Measurements from ENCODE around the gene PIF1.
A peak's percentile ranks its signal among the peaks of the same experiment; 100 is the strongest.

The PIF1 gene

GRCh38 chr15:64841060-64841343 is 15.6 kb upstream of the PIF1 start:
- Histone ChIP-seq H3K79me2 (ENCODE audit: insufficient read depth, low read depth) (peaks cover 9% of the 10 kb centered on the region; the same call in 1 of the 2 replicates), H3K27ac (peak overlapping the region; percentile 24), H3K4me1 (ENCODE audit: low read depth, poor library complexity, severe bottlenecking) (peaks cover 43% of the 10 kb centered on the region), H3K4me2 (peak overlapping the region; percentile 92), H2AFZ (ENCODE audit: low read depth) (peak overlapping the region; percentile 86; the same call in 1 of the 2 replicates), H3K4me3 (IDR thresholded peaks at IDR 0.05; ENCODE audit: insufficient read depth, low read depth, low read length) (no peak overlapping the region), H3K27me3 (ENCODE audit: insufficient read depth, low read depth) (no peaks in the 10 kb centered on the region), H3K36me3 (ENCODE audit: insufficient read depth) (no peaks in the 10 kb centered on the region), H3K9ac (peak overlapping the region; percentile 46; the same call in 1 of the 2 replicates), H4K20me1 (ENCODE audit: insufficient read depth) (no peaks in the 10 kb centered on the region)
- no peak for TF ChIP-seq CTCF (conservative IDR thresholded peaks at IDR 0.05; ENCODE audit: low read depth, low read length)

GRCh38 chr15:64837502-64837901 is 12.1 kb upstream of the PIF1 start:
- peaks cover 6% of the 10 kb centered on the region; the same call in 1 of the 2 replicates for H3K79me2 ChIP-seq (ENCODE audit: insufficient read depth, low read depth)
- no peak for TF ChIP-seq CTCF (conservative IDR thresholded peaks at IDR 0.05; ENCODE audit: low read depth, low read length)
- H3K36me3 ChIP-seq (ENCODE audit: insufficient read depth): no peaks in the 10 kb centered on the region
- H2AFZ ChIP-seq (ENCODE audit: low read depth): no peak overlapping the region
- peaks cover 16% of the 10 kb centered on the region for H3K4me1 ChIP-seq (ENCODE audit: low read depth, poor library complexity, severe bottlenecking)
- no peak overlapping the region for H3K9ac ChIP-seq
- H3K4me3 ChIP-seq (IDR thresholded peaks at IDR 0.05; ENCODE audit: insufficient read depth, low read depth, low read length): no peak overlapping the region
- H3K27me3 ChIP-seq (ENCODE audit: insufficient read depth, low read depth): no peaks in the 10 kb centered on the region
- H3K27ac ChIP-seq: no peak overlapping the region
- no peak overlapping the region for H3K4me2 ChIP-seq
- no peaks in the 10 kb centered on the region for H4K20me1 ChIP-seq (ENCODE audit: insufficient read depth)

GRCh38 chr15:64836023-64836536 is 10.6 kb upstream of the PIF1 start:
- no peak overlapping the region for H3K4me3 ChIP-seq (IDR thresholded peaks at IDR 0.05; ENCODE audit: insufficient read depth, low read depth, low read length)
- no peaks in the 10 kb centered on the region for H3K27me3 ChIP-seq (ENCODE audit: insufficient read depth, low read depth)
- no peaks in the 10 kb centered on the region for H4K20me1 ChIP-seq (ENCODE audit: insufficient read depth)
- no peaks in the 10 kb centered on the region for H3K36me3 ChIP-seq (ENCODE audit: insufficient read depth)
- H3K9ac ChIP-seq: no peak overlapping the region
- no peak; the same call in 1 of the 2 replicates for TF ChIP-seq CTCF (conservative IDR thresholded peaks at IDR 0.05; ENCODE audit: low read depth, low read length)
- H3K79me2 ChIP-seq (ENCODE audit: insufficient read depth, low read depth): no peaks in the 10 kb centered on the region
- H3K4me1 ChIP-seq (ENCODE audit: low read depth, poor library complexity, severe bottlenecking): peaks cover 16% of the 10 kb centered on the region
- H3K4me2 ChIP-seq: peak overlapping the region; percentile 25; the same call in 1 of the 2 replicates
- H3K27ac ChIP-seq: no peak overlapping the region
- peak overlapping the region; percentile 58; the same call in 1 of the 2 replicates for H2AFZ ChIP-seq (ENCODE audit: low read depth)

- TF ChIP-seq CTCF (conservative IDR thresholded peaks at IDR 0.05; ENCODE audit: low read depth, low read length): no peak
- Histone ChIP-seq H3K9ac (no peak overlapping the region), H3K27me3 (ENCODE audit: insufficient read depth, low read depth) (no peaks in the 10 kb centered on the region), H3K27ac (no peak overlapping the region), H3K4me2 (no peak overlapping the region), H4K20me1 (ENCODE audit: insufficient read depth) (no peaks in the 10 kb centered on the region), H2AFZ (ENCODE audit: low read depth) (no peak overlapping the region), H3K79me2 (ENCODE audit: insufficient read depth, low read depth) (no peaks in the 10 kb centered on the region), H3K4me1 (ENCODE audit: low read depth, poor library complexity, severe bottlenecking) (peaks cover 9% of the 10 kb centered on the region), H3K4me3 (IDR thresholded peaks at IDR 0.05; ENCODE audit: insufficient read depth, low read depth, low read length) (no peak overlapping the region), H3K36me3 (ENCODE audit: insufficient read depth) (no peaks in the 10 kb centered on the region)
These were observed 8.2 kb upstream of the PIF1 start for GRCh38 chr15:64833690-64834089.
